Measurements from ENCODE around the gene FPGS.
"Not testable (repeated sequence)": the region's sequence is repeated elsewhere in the genome, so short reads cannot be mapped to it uniquely, and the experiment has no call there.

FPGS gene, protein sequence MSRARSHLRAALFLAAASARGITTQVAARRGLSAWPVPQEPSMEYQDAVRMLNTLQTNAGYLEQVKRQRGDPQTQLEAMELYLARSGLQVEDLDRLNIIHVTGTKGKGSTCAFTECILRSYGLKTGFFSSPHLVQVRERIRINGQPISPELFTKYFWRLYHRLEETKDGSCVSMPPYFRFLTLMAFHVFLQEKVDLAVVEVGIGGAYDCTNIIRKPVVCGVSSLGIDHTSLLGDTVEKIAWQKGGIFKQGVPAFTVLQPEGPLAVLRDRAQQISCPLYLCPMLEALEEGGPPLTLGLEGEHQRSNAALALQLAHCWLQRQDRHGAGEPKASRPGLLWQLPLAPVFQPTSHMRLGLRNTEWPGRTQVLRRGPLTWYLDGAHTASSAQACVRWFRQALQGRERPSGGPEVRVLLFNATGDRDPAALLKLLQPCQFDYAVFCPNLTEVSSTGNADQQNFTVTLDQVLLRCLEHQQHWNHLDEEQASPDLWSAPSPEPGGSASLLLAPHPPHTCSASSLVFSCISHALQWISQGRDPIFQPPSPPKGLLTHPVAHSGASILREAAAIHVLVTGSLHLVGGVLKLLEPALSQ
- total RNA-seq, result 55.6 to 58.6 reads per million in 2 donors

DNA sequence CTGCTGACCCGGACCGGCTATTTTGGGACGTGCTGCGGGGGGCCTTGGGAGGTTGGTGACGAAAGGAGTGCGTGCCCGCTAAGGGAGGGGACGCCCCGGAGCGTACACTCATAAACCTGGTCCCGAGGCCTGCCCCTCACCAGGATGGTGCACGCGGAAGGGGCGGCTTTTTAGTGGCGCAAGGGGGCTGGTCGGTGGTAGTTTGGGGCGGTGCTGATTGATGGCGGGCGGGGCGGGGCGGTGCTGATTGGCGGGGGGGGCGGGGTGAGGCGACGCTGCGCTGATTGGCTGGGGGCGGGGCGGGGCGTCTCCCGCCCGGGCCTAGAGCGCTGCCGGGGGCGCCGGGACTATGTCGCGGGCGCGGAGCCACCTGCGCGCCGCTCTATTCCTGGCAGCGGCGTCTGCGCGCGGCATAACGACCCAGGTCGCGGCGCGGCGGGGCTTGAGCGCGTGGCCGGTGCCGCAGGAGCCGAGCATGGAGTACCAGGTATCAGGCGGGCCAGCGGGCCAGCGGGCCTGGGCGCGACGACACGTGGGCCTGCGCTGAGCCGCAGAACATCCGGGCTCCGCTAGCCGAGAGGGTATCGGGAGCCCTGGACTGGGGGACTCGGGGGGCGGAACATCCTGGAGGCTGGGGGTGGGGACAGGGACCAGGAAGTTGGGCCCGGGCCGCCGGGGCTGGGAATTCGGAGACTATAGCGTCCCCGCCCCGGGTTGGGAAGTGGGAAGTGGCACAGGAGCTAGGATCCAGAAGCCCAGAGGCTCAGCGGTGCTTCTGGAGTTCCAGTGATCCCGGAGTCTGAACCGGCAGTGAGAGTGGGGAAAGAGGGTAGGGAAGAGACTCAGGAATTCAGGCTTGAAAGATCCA lies at the start of gene FPGS:
Gene FPGS (plus strand): TSS at position 307 of the 868 bp plus-strand sequence. CDS start 43 bp downstream, at position 350.
- DNase-seq, result peak; percentile 67 to 91 (median 79)

DNA sequence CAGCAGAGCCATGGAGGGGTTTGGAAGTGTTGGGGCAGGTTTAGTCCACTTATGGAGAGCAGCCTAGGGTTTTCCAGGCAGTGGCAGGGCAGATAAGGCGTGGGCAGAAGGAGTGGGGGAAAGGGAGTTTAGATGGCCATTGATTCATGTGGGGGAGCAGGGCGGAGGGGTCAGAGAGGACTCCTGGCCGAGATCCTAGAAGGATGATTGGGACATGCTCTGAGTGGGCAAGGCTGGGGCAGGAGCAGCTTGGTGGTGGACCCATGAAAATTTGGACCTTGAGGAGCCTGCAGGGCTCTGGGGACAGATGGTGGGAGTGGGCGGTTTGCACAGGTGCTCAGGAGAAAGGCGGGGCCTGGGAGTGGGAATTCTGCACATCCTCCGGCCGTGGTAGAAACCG lies 49.5 kb upstream of the FPGS start:
- no peak for DNase-seq

DNA sequence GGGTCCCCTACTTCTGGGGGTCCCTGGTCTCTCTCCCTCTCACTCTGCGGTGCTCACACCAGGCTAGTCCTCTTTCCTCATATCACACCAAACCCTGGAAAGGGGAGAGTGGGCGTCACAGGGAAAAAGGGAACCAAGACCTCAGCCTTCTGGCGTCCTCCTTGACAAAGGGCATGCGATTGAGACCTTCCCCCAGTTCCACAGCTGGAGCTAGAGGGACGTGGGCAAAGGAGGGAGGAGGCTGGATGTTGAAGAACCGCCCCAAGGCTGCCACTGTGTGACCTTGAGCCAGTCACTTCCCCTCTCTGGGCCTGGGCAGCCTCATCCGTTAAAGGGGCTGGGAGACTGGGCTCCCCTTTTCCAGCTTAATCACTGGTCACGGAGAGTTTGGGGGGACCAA lies 49.1 kb upstream of the FPGS start:
- no peak for DNase-seq

DNA sequence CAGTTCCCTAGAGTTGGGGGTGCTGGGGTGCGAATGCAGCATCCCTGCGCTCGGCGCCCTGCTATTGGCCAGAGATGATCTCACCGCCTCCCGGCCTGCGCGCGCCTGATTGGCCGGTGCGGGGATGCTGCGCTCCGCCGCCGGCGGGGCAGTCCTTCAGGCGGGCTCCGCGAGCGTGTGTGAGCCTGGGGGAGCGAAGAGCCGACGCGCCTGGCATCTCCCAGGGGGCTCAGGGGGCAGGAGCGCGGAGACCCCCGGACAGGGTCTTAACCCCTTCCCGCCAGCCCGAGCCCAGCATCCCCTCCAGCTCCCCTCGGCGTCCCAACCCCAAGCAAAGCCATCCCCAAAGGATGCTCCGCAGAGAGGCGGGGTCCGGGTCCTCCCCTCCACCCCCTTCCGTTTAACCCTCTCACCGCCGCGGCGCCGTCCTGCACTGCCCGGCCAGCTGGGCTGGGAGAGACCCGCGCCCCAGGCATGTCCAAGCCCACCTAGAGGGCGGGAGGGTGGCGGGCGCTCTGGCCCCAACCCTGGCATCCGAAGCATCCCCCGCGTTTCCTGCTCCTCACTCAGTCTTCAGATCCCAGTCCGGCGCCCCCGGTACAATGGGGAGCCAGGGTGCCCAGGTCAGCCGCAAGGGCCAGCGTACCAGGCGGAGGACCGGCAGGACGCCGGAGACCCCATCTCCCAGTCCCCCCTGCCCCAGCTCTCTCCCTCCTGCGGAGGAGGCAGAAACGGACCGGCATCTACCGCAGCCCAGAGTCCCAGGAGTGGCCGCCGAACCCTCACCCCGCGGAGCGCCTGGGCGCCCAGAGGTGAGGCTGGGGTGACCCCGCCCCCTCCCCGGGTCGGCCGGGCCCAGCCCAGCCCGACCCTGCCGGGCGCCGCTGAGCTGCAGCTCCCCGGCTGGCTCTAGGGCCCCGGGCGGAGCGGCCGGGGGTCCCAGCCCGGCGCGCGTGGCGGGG lies 48.3 kb upstream of the FPGS start:
- DNase-seq, result no peak

DNA sequence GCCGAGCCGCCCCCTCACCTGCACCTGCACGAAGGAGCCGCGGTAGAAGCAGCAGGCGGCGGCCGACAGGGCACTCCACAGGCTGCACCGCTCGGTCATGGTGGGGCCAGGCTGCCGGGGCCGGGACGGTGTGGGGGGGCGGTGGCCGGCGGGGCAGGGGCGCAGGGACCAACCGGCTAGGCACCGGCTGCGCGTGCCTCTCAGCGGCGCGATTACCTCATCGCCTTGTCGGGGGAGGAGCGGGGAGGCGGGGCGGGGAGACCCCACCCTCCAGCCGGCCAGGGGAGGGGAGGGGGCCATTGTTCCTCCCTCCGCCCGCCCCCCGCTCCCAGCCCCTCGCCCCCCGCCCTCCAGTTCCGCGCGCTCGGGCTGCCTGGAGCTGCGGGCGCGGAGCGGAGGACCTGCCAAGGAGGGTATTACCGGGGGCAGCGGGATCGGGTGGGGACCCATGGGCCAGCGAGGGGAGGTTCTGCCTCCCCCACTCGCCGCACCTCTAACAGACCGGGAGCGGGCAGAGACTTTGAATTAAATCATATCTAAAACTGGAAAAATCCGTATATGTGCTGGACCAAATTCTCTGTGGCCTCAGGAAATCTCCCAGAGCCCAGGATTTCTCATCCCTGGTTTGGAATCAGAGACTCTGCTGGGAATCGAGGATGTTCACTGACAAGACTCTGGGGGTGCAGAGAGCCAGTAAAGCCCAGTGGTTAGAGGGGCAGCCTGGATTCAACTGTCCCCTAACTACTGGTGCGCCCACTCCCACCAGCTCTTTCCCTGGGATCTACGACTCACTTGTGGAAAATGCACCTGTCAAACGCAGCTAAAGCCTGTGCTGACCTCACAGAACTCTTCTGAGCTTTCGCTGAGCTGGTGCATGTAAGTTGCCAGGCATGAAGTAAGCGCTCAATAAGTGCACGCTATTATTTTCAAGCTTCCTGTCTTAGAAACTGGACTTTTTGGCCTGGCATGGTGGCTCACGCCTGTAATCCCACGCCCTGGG lies 47.3 kb upstream of the FPGS start:
- no peak for DNase-seq

DNA sequence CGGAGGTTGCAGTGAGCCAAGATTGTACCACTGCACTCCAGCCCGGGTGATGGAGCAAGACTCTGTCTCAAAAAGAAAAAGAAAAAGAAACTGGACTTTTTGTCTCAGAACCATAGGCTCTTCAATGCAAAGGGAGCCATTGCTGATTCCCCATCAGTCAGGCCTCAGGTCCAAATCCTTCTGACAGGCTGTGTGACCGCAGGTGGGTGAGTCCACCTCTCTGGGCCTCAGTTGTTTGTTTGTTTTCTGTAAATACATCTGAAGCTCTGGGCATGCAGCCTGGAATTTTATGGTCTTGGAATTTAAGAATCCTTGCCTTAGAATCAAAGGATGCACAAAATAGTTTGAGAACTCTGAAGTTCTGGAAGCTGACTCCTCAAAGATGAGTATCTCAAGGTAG lies 46.4 kb upstream of the FPGS start:
- DNase-seq, result no peak

DNA sequence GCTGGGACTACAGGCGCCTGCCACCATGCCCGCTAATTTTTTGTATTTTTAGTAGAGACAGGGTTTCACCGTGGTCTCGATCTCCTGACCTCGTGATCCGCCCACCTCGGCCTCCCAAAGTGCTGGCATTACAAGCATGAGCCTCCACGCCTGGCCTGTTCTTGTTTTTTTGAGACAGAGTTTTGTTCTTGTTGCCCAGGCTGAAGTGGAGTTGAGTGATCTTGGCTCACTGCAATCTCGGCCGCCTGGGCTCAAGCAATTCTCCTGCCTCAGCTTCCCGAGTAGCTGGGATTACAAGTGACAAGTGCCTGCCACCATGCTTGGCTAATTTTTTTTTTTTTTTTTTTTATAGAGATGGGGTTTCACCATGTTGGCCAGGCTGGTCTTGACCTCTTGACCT lies 45.9 kb upstream of the FPGS start:
- not testable (repeated sequence) for DNase-seq

DNA sequence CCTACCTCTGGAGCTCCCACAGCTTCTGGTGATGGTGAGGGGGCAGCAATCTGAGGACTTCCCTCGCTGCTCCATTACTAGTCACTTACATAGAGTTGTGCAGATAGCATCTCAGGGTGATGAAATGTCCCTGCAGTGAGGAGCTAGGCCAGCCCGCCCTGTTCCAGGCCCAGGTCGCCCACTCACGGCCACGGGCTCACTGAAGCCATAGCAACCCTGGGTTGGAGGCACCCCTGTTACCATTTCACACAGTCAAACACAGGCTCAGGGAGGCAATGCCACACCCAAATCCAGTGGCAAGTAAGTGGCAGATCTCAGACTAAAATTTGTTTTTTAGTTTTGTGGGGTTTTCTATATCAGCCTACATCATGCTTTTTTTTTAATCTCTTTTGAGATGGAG lies 43.8 kb upstream of the FPGS start:
- no peak for DNase-seq

DNA sequence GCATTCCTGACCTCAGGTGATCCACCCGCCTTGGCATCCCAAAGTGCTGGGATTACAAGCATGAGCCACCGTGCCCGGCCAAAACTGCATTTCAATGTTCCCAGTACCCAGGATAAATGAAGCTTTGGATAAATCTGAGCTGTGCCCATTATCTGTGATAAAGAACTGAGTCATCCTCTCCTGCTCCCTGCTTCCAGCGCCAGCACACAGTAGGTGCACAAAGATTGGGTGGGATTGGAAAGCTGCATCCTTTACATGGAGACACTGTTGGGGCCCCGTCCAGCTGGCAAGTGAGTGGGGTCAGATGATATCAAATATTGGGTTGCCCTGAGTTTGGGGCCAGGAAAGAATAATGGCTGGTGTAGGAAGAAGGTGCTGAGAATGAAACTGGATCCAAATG lies 41.6 kb upstream of the FPGS start:
- DNase-seq, result no peak

DNA sequence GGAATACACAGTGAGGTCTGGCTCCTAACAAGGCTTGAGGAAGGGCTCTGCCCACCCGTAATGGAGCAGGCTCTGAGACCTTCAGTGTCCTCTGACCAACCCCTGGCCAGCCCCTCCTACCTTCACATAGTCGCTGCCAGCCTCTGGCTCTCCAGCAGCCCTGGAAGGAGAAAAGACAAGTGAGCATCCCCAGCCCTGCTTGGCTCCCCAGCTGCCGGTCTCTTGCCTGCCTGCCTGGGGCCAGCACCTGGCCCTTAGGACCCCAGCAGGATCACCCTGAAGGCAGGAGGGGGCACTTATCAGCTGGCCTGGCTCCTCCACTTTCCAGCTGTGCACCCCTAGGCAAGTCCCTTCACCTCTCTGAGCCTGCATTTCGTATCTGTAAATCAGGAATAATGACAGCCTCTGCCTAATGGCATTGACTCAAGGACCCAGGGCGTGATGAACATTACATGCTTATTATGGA lies 41.2 kb upstream of the FPGS start:
- DNase-seq, result no peak

DNA sequence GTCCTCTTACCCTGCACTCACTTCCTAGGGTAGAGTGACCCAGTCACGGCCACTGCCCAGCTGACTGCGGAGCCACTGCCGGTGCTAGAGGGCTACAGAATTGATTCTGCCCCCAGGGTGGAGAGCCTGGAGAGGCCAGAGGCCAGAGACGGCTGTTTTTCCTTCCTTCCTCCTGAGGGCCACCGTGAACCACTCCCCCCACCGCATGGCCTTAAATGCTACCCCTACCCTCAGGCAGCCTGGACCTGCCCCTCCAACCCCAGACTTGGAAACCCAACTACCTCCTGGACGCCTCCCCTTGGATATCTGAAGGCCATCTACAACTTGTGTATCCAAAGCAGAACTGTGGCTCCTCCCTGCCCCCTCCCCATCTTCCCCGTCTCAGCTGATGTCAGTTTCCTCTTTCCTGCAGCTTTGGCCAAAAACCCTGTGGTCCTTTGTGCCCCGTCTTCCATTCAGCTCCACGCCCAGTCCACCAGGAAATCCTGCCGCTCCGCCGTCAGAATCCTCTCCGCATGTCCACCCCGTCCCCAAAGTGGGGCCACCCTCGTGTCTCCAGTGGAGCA lies 40.5 kb upstream of the FPGS start:
- DNase-seq, result no peak

DNA sequence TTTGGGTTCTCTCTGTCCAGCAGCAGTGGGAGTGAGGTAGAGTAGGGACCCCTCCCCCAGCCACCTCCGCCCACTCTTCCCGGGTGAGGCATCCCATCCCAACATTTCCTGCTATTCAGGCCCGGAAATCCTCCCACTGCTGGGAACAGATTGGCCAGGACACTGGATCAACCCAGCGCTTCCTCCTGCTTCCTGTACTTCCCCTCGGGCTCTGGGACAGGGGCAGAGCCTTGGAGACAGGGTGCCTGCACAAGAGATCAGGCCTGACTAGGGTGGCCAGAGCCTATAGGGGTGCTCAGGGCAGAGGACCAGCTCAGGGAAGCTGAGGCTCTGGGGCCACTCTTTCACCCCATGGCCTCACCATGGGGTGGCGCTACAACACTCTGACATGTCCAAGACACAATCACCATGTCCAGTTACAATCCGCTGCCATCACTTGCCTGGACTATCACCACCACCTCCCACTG lies 38.7 kb upstream of the FPGS start:
- DNase-seq, result peak in 1 of 5 experiments; percentile 26

DNA sequence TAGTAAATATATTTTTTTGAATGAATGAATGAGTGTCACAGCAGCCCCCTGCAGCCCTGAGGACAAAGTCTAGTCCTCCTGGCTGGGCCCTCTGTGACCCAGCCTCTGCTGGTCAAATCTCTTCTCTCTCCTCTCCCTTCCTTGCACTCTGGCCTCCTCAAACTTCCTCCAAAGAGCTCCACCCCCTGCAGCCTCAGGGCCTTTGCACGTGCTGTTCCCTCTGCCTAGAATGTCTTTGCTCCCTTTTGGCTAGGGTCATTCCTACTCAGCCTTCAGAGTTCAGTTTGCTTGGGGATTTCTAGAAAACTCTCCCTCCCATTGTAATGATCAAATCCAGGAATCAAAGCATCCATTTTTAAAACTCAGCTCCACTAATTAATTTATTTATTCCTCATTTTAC lies 37.3 kb upstream of the FPGS start:
- no peak for DNase-seq

DNA sequence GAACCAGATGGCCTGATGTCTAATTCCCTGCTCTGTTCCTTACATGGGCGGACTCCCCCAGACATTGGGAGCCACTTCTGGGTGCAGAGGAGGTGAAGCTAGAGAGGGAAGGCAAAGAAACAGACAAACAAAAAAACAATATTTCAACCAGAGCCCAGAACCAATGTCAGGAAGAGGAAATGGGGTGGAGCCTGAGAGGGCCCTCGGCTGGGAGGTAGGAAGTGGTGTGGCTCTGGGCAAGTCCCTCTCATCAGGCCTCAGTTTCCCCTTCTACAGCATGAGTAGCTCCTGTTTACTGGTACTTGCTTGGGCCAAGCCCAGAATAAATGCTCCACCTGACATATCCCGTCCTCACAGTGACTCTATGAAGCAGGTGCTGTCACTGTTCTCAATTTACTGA lies 35.3 kb upstream of the FPGS start:
- peak in 1 of 5 experiments; percentile 63 for DNase-seq

DNA sequence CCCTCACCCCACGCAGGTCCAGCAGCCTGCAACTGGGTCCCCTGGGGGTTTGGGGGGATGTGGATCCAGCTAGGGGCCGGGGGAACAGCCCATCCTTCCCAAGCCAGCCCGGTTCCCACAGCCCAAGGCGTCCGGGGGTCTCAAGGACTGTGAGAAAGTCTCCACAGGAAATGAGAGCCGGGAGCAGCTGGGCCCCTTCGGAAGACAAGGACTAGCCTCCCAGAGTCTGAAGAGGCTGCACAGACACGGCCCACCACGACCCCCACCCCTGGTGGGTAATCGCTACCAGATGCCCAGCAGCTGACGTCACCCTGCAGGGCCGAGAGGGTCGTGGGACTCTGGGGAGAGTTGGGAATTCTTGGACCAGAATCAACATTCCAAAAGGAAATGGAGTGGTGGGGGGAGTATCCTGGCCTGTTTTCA lies 34.8 kb upstream of the FPGS start:
- no peak for DNase-seq

DNA sequence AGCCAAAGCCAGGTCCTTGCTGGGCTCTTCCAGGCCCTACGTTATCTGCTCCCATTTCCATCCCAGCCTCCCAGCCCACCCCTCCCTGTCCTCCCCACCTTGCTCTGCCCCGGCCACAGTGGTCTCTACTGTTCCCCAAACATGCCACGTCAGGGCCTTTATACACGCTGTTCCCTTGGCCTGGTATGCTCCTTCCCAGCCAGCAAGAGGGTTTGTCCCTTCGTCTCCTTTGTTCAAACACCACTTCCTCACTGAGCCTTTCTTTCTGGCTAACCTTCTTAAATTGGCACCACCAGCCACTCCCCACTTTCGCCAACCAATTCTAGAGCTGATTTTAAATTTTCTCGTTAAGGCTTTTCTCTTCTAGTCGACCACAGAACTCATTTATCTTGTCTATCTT lies 34.0 kb upstream of the FPGS start:
- DNase-seq, result no peak

DNA sequence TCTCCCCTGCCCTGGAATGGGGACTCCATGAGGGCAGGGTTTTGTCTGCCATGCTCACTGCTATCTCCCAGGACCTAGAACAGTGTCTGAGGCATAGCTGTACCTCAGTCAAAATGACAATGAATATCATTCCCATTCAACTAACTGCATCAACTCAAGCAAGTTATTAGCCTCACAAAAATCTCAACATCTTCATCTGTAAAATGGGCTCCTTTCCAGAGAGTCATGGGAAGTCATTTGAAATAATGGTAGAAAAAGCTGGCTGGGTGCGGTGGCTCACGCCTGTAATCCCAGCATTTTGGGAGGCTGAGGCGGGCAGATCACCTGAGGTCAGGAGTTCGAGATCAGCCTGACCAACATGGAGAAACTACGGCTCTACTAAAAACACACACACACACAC lies 33.6 kb upstream of the FPGS start:
- DNase-seq, result no peak

DNA sequence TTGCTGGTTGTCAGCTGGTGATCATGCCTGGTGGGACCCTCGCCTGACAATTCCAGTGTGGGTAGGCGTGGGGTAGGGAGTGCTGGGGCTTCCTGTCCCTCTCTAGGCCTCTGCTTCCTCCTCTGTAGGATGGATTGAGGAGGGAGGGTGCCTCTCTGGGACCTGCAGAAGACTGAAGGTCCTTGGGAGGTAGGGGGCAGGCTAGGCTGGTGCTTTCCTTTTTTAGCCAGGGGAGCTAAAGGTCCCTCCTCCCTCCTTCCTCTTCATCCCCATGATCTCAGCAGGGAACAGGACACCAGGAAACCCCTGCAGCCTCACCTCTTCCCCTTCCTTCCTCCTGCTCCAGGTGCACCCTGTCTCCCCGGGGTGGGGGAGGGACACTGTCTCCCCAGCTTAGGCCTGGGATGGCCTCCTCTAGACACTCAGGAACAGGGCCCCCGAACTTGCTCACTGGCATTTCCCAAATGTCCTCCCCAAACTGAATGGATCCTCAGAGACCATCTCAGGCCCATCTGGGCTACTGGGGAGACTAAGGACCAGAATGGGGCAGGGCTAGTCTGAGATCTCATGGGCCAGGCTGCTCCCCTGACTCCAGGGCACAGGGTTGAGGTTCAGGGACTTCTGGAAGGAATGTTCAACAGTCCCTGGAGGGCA lies 32.6 kb upstream of the FPGS start:
- DNase-seq, result no peak

DNA sequence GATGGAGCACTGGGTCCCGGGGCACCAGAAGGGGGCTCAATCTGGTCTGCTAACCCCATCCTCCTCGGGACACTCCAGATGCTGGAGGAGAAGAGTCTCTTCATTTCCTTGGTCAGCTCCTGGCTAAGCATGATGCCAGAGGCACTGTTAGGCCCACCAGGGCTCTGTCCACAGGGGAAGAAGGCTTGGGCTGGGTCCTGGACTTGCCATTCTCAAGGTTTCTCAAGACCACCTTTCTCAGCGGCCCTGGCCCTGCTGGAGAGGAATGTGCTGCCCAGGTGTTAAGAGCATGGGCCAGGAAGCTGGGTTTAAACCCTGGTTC lies 32.1 kb upstream of the FPGS start:
- no peak for DNase-seq
